ENCODE measurements around the gene C6orf58.
"Not testable (repeated sequence)": the region's sequence is repeated elsewhere in the genome, so short reads cannot be mapped to it uniquely, and the experiment has no call there.

C6orf58 gene

DNA sequence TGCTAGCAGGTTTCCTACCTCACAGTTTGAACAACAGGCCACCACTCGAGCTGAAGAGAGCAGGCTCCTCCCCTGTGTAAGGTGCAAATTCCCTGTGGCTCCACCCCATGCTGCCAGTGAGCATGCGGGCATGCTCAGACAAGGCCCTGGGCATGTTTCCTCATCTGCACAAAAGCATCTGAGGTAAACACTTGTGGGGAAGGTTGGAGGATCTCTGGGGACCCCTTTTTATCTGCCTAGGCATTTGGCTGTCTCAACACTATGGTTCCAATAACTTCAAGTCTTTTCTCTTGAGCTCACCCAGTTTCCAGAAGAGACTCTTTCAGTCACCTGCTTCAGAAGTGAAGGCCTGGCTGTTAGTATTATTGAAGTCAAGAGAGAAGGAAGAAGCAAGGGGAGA, 9.4 kb downstream of the C6orf58 start:
- no peak for DNase-seq
- intact Hi-C loops (cut with DNase I), result no loop called here

DNA sequence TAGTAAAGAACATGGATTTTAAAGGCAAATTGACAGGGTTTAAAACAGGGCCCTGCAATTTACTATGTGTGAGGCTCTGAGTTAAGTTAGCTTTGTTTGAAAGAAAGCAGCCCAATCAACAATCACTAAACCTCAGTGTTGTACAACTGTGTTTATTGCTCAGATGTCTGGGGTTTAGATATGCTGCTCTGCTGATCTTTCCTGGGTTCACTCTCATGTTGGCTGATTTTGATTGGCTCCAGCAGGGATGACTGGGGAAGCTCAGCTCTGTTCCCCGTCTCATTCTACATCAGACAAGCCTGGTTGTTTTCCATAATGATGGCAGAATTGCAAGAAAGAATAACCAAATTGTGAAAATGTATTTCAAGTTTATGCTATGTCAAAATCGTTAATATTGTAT, 10.9 kb downstream of the C6orf58 start:
- no peak for DNase-seq
- intact Hi-C loops (cut with DNase I), result no loop called here

DNA sequence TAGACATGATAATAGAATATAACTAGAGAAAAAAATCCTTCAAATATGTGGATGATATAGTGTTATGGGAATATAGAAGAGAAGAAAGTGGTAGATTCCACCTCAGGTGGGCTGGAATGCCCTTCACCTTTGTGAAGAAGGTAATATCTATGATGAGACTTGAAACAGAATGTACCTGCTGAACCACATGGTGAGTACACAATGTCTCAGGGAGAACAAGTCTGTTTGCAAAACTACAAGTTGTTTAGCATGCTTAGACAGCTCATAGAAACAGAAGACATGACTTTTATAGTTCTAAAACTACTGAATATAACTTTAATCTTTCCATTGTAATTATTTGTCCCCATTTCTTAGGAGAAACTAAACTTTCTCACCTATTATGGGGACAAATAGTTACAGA, 12.2 kb downstream of the C6orf58 start:
- DNase-seq, result no peak
- intact Hi-C loops (cut with DNase I), result no loop called here

DNA sequence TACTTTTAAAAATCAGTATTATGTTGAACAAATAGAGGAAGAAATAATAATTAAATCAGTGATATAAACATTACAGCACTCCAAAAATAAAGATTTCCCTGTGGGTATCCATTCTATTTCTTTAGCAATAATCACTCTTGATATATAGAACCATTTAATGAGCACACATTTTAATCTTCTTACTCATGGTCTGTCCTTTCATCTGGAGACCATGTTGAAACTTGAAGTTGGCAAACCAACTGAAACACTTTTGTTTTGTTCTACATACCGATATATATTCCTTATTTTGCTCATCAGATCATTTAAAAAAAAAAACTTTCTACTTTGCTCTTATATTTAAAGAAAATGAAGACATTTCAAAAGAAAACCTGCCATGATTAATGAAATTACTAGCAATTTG, 13.4 kb downstream of the C6orf58 start:
- intact Hi-C loops (cut with DNase I), result no loop called here
- no peak for DNase-seq

DNA sequence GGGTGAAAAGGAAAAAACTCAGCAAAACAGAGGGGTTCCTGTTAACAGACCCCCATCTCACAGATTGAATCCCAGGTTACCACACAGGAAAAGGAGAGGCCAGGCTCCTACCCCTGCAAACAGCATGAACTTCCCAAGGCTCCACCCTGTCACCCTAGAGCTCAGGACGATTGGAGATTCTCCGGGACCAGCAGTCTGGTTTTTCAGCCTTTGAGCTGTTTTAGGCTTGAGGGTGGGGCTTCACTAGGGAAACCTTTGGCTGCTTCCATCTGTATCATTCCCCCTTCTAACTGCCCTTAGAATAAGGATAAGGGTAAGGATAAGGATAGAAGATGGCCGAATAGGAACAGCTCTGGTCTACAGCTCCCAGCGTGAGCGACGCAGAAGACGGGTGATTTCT, 16.0 kb downstream of the C6orf58 start:
- intact Hi-C loops (cut with DNase I), result no loop called here
- DNase-seq, result no peak

DNA sequence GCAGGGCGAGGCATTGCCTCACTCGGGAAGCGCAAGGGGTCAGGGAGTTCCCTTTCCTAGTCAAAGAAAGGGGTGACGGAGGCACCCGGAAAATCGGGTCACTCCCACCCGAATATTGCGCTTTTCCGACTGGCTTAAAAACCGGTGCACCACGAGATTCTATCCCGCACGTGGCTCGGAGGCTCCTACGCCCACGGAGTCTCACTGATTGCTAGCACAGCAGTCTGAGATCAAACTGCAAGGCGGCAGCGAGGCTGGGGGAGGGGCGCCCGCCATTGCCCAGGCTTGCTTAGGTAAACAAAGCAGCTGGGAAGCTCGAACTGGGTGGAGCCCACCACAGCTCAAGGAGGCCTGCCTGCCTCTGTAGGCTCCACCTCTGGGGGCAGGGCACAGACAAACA, 16.5 kb downstream of the C6orf58 start:
- intact Hi-C loops (cut with DNase I), result not testable (repeated sequence)
- peak in 3 of 42 donors; percentile 9 to 43 (median 39) for DNase-seq

DNA sequence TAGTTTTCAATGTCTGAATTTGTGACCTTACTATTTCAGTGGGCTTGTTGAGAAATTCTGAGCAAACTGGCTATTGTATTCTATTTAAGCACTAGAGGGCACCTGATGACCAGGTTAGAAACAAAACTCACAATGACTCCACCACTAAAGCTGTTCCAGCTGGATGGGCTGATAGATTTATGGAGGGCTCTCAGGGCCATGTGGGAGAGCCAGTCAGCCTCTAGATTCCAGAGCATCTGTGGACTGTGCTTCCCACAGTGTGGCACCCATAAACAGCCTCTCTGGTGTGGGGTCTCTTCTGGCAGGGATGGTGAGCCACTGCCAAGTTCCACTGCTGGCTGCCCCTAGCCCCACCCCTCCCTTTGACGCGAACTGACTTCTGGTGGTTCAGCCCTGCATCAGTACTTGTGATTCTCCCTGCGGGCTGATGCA, 29.2 kb downstream of the C6orf58 start:
- intact Hi-C loops (cut with DNase I), result no loop called here
- DNase-seq, result no peak

DNA sequence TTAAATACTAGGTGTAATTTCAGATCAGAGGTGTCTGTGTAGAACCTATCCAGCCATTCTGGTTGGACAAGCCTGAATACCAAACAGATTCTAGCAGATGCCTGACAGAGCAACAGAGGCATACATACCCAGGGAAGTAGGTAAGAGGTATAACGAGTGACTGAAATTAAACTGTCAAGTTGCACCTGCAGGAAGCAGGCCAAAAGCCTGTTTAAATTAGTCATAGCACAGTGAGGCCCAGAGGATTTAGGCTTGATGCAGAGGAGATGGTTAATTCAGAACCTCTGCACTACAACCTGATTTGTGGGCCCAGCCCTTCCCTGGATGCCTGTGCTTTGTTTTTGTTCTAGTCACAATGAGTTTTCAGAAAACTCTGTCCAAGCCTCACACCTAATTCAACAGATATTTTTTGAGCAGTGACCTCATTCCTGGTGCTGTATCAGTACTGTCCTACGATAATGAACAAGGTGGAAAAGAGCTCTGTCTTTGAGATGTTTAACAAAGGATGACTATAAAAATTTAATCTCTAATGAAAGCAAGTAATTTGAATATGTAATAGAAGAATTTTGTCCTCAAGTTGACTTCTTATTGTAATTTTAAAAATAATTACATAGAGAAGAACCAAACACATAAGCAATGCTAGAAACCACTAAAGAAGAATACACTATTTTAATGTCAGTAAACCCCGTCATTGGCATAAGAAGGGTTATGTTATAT, 31.7 kb downstream of the C6orf58 start:
- intact Hi-C loops (cut with DNase I), result no loop called here
- no peak for DNase-seq

DNA sequence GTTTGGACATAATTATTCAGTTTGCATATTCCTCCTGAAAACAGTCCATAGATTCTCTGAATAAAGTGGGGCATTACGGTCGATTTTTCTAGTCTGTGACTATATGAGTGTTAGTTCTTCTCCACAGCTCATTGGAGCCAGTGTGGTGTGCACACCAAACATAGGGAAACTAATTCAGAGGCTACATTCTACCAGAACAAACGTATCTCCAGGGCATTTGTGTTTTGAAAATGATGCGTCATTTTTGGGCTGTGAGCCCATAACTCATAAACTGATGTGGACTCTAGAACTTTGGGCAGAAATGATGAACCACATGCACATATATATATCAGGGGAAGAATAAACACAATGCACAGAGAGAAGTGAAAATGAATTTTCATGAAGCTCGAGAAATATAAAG, 41.8 kb downstream of the C6orf58 start:
- DNase-seq, result no peak
- intact Hi-C loops (cut with DNase I), result no loop called here

DNA sequence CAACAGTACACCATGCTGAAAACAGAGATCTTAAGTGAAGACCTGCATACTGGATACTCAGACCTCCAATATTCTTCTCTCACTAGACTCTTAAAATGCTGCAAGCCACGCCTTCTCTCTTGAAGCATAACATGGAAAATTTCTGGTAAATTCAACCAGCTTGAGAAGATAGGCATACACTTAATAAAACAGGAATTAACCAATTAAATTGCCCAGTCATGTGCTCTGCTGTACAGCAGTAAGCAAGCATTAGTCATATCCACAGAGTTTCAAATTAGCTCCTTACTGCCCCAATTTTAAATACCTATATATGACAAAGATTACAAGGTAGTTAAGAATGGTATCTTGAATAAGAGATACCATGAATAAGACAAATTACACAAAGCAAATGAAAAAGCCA, 53.8 kb downstream of the C6orf58 start:
- intact Hi-C loops (cut with DNase I), result no loop called here

DNA sequence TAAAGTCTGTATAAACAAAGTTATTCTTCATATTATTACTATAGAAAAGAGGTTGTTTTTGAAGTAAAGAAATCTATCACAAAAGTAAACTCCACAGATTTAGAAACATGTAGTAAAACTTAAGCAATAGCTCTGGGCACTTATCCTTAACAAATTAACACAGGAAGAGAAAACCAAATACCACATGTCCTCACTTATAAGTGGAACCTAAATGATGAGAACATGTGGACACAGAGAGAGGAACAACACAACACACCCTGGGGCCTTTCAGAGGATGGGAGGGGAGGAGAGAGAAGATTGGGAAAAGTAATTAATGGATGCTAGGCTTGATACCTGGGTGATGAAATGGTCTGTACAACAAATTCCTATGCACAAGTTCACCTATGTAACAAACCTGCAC, 57.2 kb downstream of the C6orf58 start:
- intact Hi-C loops (cut with DNase I), result no loop called here
- no peak for DNase-seq

More for the DNA sequence above, 53.8 kb downstream of the C6orf58 start:
- no peak for DNase-seq

DNA sequence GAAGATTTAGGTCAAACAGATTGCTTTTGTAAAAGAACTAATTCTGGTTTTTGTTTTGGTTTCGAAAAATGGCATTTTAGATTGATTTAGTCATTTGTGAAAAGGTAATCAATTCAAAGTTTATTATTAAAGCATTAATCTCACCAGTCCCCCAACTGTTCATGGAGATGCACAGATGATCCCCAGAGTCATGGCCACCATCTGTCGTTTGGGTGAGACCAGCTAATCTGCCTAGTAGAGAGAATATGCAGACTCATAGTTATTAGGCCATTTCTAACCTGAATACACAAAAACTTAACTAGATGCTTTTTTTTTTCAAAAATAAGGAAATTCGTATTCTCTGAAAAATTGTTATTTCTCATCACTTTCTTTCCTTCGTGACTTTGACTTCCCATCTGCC, 58.1 kb downstream of the C6orf58 start:
- DNase-seq, result no peak
- intact Hi-C loops (cut with DNase I), result no loop called here

DNA sequence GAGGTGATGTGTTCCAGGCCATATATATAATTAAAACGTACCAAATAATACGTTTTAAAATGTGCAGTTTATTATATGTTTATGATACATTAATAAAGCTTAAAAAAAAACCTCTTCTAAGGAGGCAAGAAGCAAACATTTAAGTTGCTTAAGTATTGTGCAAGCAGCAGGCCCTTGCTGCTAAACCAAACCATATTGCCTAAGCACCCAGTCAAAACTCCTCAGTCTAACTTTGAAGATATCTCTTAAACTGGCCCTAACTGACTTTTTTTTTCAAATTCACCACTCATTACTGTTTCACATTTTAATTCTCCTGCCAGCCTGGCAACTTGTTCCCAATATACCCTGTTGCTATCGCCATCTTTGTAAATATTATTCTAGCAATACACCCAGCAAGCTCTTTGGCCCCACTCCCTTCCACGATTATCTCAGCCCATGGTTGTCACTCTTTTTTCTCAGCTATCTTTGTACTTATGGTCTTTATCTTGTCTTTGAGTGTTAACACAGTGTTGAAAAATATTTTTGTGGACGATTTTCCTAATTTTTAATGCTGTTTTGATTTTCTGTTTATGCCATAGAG, 60.9 kb downstream of the C6orf58 start:
- no peak for DNase-seq
- intact Hi-C loops (cut with DNase I), result no loop called here
